ENCODE results near the gene DOC2A. TPM values are rescaled to one million over a fixed set of nuclear protein-coding genes. Genes with fewer than 3 reads are reported as not detected.
A peak's percentile ranks its signal among the peaks of the same experiment; 100 is the strongest.

DOC2A gene
- total RNA-seq, 1 experiment from 2014 or later: 3.2 TPM

DNA sequence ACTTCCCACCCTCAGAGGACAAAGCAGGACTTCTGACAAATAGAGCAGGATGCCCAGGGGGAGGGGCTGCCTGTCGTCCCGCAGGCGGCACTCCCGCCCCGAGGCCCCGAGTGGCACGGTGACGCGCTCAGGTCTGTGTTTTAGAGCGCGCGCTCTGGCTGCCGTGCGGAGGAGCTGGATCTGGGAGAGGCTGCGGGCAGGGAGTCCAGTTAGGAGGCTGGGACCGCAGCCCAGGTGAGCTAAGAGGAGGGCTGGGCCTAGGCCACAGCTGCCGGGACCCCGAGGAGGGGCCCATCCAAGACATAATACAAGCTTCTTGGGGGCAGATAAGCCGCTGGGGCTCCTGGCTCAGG is 6.4 kb downstream of the DOC2A start:
- Histone ChIP-seq H3K9me3 (ENCODE audit: control insufficient read depth, insufficient read depth, low read depth, low read length) (no peaks in the 10 kb centered on the region), H3K36me3 (ENCODE audit: control insufficient read depth, insufficient read depth, low read length) (no peaks in the 10 kb centered on the region), H3K4me3 (ENCODE audit: low read depth in 2 of 2, low read length in 2 of 2) (no peak overlapping the region), H3K27ac (ENCODE audit: low read length) (no peak overlapping the region), H3K27me3 (ENCODE audit: control insufficient read depth, insufficient read depth, low read length) (no peaks in the 10 kb centered on the region), H3K4me1 (ENCODE audit: control insufficient read depth, insufficient read depth, low read length) (0 out of 2 replicates have a peak, but pooled peaks cover 3% of the 10 kb centered on the region)
- DNase-seq (ENCODE audit: low read depth, low spot score) (no peak), ATAC-seq (peak; percentile 11)
- CTCF ChIA-PET: no interaction called here
- in situ Hi-C loops (cut with HindIII; ENCODE audit: low pct_unique_long_range_greater_than_20kb, low sequenced_read_pairs) (no loop called here), intact Hi-C loops (cut with micrococcal nuclease; ENCODE audit: unreplicated experiment) (no loop called here)
- TF ChIP-seq, protein P1, sequence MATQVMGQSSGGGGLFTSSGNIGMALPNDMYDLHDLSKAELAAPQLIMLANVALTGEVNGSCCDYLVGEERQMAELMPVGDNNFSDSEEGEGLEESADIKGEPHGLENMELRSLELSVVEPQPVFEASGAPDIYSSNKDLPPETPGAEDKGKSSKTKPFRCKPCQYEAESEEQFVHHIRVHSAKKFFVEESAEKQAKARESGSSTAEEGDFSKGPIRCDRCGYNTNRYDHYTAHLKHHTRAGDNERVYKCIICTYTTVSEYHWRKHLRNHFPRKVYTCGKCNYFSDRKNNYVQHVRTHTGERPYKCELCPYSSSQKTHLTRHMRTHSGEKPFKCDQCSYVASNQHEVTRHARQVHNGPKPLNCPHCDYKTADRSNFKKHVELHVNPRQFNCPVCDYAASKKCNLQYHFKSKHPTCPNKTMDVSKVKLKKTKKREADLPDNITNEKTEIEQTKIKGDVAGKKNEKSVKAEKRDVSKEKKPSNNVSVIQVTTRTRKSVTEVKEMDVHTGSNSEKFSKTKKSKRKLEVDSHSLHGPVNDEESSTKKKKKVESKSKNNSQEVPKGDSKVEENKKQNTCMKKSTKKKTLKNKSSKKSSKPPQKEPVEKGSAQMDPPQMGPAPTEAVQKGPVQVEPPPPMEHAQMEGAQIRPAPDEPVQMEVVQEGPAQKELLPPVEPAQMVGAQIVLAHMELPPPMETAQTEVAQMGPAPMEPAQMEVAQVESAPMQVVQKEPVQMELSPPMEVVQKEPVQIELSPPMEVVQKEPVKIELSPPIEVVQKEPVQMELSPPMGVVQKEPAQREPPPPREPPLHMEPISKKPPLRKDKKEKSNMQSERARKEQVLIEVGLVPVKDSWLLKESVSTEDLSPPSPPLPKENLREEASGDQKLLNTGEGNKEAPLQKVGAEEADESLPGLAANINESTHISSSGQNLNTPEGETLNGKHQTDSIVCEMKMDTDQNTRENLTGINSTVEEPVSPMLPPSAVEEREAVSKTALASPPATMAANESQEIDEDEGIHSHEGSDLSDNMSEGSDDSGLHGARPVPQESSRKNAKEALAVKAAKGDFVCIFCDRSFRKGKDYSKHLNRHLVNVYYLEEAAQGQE (IDR thresholded peaks at IDR 0.05; ENCODE audit: insufficient read depth in 1 of 2, low read depth in 2 of 2, low read length in 1 of 2): no peak
- no peak for TF ChIP-seq TCF7L2 (IDR thresholded peaks at IDR 0.05; ENCODE audit: low read depth, low read length)
- TF ChIP-seq SIN3A (IDR thresholded peaks at IDR 0.05; ENCODE audit: borderline replicate concordance, insufficient read depth, low read depth, low read length): no peak
- TF ChIP-seq POLR2AphosphoS5 (IDR thresholded peaks at IDR 0.05; ENCODE audit: low read depth, low read length): no peak
- TF ChIP-seq, protein P2, sequence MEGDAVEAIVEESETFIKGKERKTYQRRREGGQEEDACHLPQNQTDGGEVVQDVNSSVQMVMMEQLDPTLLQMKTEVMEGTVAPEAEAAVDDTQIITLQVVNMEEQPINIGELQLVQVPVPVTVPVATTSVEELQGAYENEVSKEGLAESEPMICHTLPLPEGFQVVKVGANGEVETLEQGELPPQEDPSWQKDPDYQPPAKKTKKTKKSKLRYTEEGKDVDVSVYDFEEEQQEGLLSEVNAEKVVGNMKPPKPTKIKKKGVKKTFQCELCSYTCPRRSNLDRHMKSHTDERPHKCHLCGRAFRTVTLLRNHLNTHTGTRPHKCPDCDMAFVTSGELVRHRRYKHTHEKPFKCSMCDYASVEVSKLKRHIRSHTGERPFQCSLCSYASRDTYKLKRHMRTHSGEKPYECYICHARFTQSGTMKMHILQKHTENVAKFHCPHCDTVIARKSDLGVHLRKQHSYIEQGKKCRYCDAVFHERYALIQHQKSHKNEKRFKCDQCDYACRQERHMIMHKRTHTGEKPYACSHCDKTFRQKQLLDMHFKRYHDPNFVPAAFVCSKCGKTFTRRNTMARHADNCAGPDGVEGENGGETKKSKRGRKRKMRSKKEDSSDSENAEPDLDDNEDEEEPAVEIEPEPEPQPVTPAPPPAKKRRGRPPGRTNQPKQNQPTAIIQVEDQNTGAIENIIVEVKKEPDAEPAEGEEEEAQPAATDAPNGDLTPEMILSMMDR (IDR thresholded peaks at IDR 0.05): no peak
- no TSS peak for BruUV-seq (replicated peaks)
- POLR2A ChIA-PET: no interaction called here

DNA sequence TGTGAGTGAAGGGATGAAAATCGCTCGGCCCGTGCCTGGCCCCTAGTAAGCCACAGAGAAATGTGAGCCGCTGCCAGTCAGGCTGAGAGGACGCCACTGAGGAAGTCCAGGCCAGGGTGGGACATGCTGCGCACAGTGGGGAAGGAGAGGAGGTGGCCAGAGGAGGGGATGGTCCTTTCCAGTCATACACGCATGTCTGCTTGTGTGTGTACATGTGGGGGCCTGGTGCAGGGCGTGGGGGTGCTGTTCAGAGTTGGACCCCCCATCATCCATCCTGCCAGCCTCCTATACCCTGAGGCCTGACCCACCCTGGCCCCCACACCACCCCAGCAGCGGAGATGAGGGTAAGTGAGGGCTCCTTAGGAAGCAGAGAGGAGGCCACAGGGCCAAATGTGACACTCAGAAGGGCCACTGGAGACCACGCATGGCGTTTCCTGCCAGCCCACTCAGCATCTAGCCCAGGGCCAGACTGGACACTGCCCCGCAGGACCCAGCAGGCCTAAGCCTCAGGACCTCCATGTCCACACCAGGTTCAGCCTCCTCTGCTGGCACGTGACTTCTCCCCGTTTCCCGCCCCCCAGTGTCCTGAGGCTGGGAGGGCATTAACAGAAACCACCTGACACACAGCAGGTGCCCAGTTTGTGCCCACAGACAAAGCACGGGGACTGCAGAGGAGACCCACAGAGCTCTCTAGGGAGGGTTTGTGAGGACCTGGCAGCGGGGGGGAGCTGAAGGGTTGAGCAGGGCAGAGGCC is 7.0 kb downstream of the DOC2A start:
- no TSS peak for BruUV-seq (replicated peaks)
- 0 out of 2 replicates have a peak, but pooled peaks cover 3% of the 10 kb centered on the region for H3K4me1 ChIP-seq (ENCODE audit: control insufficient read depth, insufficient read depth, low read length)
- no peak for DNase-seq (ENCODE audit: low read depth, low spot score)
- TF ChIP-seq TCF7L2 (IDR thresholded peaks at IDR 0.05; ENCODE audit: low read depth, low read length) (no peak), POLR2AphosphoS5 (IDR thresholded peaks at IDR 0.05; ENCODE audit: low read depth, low read length) (no peak), SIN3A (IDR thresholded peaks at IDR 0.05; ENCODE audit: borderline replicate concordance, insufficient read depth, low read depth, low read length) (no peak)
- no peak overlapping the region for H3K27ac ChIP-seq (ENCODE audit: low read length)
- POLR2A ChIA-PET: no interaction called here
- H3K4me3 ChIP-seq (ENCODE audit: low read depth in 2 of 2, low read length in 2 of 2): no peak overlapping the region
- CTCF ChIA-PET: no interaction called here
- no peaks in the 10 kb centered on the region for H3K27me3 ChIP-seq (ENCODE audit: control insufficient read depth, insufficient read depth, low read length)
- no peaks in the 10 kb centered on the region for H3K36me3 ChIP-seq (ENCODE audit: control insufficient read depth, insufficient read depth, low read length)
- in situ Hi-C loops (cut with HindIII; ENCODE audit: low pct_unique_long_range_greater_than_20kb, low sequenced_read_pairs) (no loop called here), intact Hi-C loops (cut with micrococcal nuclease; ENCODE audit: unreplicated experiment) (no loop called here)
- no peaks in the 10 kb centered on the region for H3K9me3 ChIP-seq (ENCODE audit: control insufficient read depth, insufficient read depth, low read depth, low read length)
- no peak for ATAC-seq
